ENCODE measurements around the gene IGSF21. TPM values are rescaled to one million over a fixed set of nuclear protein-coding genes. Genes with fewer than 3 reads are reported as not detected.

Gene IGSF21
- total and polyA plus RNA-seq, 2 of the 8 experiments (the other 6 are each of a cell fraction or from before 2014, with no cell fraction given): 22.5 to 28.5 TPM

DNA sequence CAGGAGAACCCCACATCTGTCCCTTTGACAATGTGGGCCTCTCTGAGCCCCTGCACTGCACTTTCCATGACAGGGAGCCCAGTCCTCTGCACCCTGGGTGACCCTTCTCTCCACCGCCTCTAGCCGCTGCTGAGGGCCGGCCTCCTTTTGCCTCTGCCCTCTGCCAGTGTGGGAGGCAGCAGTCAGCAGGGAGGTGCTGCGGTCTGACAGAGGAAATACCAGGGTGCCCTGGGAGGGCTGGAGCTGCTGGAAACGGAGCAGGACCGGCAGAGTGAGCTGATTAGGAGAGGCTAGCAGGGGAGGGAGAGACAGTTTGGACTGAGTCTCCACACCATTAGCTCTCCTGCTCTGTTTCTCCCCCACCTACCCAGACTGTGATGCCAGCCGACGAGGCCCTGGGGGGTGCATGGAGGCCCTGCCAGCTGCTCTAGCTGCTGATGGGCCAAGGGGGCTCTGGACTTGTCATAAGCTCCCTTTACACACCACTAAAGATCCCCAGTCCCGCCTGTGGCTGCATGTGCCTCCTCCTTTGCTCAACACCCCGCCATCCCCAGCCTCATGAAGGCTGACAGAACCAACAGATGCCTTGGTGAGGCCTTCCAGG, 202.1 kb downstream of the IGSF21 start (continued):
- TF ChIP-seq CHD7 (IDR thresholded peaks at IDR 0.05; ENCODE audit: insufficient replicate concordance, low read length): no peak
- no peak for TF ChIP-seq BRCA1 (IDR thresholded peaks at IDR 0.05; ENCODE audit: low read depth, low read length)
- TF ChIP-seq CTBP2 (IDR thresholded peaks at IDR 0.05; ENCODE audit: borderline replicate concordance, insufficient read depth, insufficient read length, low read length): no peak
- no peak for TF ChIP-seq RNF2 (IDR thresholded peaks at IDR 0.05; ENCODE audit: borderline replicate concordance, low read depth, low read length, missing control alignments, poor library complexity, severe bottlenecking)
- no peak for TF ChIP-seq EGR1 (IDR thresholded peaks at IDR 0.05; ENCODE audit: borderline replicate concordance, low read depth, low read length)
- TF ChIP-seq JUND (IDR thresholded peaks at IDR 0.05; ENCODE audit: low read length): no peak
- no peak for TF ChIP-seq HDAC6 (IDR thresholded peaks at IDR 0.05; ENCODE audit: low read depth, low read length)
- no peak for TF ChIP-seq POU5F1 (IDR thresholded peaks at IDR 0.05; ENCODE audit: low read depth, low read length)
- TF ChIP-seq CREB1 (IDR thresholded peaks at IDR 0.05): no peak
- no peak for TF ChIP-seq SUZ12 (IDR thresholded peaks at IDR 0.05; ENCODE audit: low read length)
- no peak for TF ChIP-seq ZNF274 (IDR thresholded peaks at IDR 0.05; ENCODE audit: borderline replicate concordance, extremely low read depth, low read length)
